K562 (cell line): ENCODE data around the gene HOXD13. TPM values are rescaled to one million over a fixed set of nuclear protein-coding genes. Genes with fewer than 3 reads are reported as not detected.
A peak's percentile ranks its signal among the peaks of the same experiment; 100 is the strongest.

Experiments
- ATAC-seq: fragments of 200-7000 bp; cut with Tn5 transposase; 3 replicates; pipeline ENCODE4 v1.9.1; 2020; ENCODE audit warnings: moderate library complexity
- BruUV-seq: library from RNA; stranded (reverse); fragments of 400-500 nt; replicated peaks from 2 replicates; lab custom pipeline; 2021; lab: Mats Ljungman, UMichigan
- CTCF ChIA-PET: fragments of 300-600 bp; formaldehyde crosslinking; extraction: SDS; loops from one replicate; lab custom pipeline; 2021; ENCODE audit warnings: low intra/inter-chr PET ratio; lab: Yijun Ruan, JAX
- POLR2A ChIA-PET: fragments of 300-600, 350-650 bp; sonication (Branson Sonifier 250); formaldehyde crosslinking; extraction: SDS; loops from one replicate; lab custom pipeline; 2021; ENCODE audit warnings: antibody characterized with exemption, inconsistent platforms; lab: Yijun Ruan, JAX
- DNase-seq, 4 experiments: peaks; one replicate each; pipeline versions ENCODE4 v3.0.0 to v3.0.0-alpha.2; 2011 to 2018; ENCODE audit warnings: low spot score in 3 of 4, mixed read lengths in 3 of 4; ENCODE audit errors: extremely low read depth in 1 of 4
- FAIRE-seq: peaks from 2 replicates; lab custom pipeline; 2011; peaks lifted over from hg19 to GRCh38; lab: Jason Lieb, UNC
- H2AFZ ChIP-seq: 2 replicates; pipeline ENCODE4 v1.6.0; 2011; ENCODE audit warnings: low read depth, low read length, control low read depth, inconsistent platforms
- H3K27ac ChIP-seq: fragments of 200-600 bp; 3 replicates; pipeline ENCODE4 v1.8.0; 2011; ENCODE audit warnings: low read depth, mild to moderate bottlenecking, control low read depth, inconsistent platforms, low read length, moderate library complexity, mixed read lengths; ENCODE audit errors: extremely low read depth
- H3K27me3 ChIP-seq, 2 experiments: fragments of 300-600 bp in 1 of 2; 2 replicates in 1 of 2; 3 replicates in 1 of 2; pipeline versions ENCODE4 v1.6.0 to v1.8.0; 2011; ENCODE audit warnings: inconsistent platforms in 2 of 2, low read length in 2 of 2, mild to moderate bottlenecking in 1 of 2, mixed read lengths in 1 of 2, moderate library complexity in 1 of 2; ENCODE audit not compliant: control insufficient read depth in 2 of 2, insufficient read depth in 2 of 2
- H3K36me3 ChIP-seq: fragments of 300-600 bp; 3 replicates; pipeline ENCODE4 v1.8.0; 2011; ENCODE audit warnings: mild to moderate bottlenecking, low read length, inconsistent platforms; ENCODE audit not compliant: control insufficient read depth, insufficient read depth
- H3K4me1 ChIP-seq, 2 experiments: fragments of 200-600 bp in 1 of 2; replicated peaks in 1 of 2; 2 replicates in 1 of 2; 3 replicates in 1 of 2; pipeline versions ENCODE4 v1.5.1 to v1.8.0; 2011; ENCODE audit warnings: inconsistent platforms in 2 of 2, low read length in 2 of 2, mild to moderate bottlenecking in 1 of 2, mixed read lengths in 1 of 2, moderate library complexity in 1 of 2; ENCODE audit not compliant: control insufficient read depth in 2 of 2, insufficient read depth in 2 of 2
- H3K4me2 ChIP-seq: 2 replicates; pipeline ENCODE4 v1.6.1; 2011; ENCODE audit warnings: low read length, control low read depth, inconsistent platforms, mixed read lengths; ENCODE audit not compliant: insufficient read depth
- H3K4me3 ChIP-seq: fragments of 200-600 bp; sonication (generic), shearing (Covaris generic); 2 replicates; pipeline ENCODE4 v1.5.1; 2016; ENCODE audit warnings: control low read depth, inconsistent platforms
- H3K79me2 ChIP-seq: fragments of 200-600 bp; 3 replicates; pipeline ENCODE4 v1.8.0; 2011; ENCODE audit warnings: low read length, inconsistent platforms; ENCODE audit not compliant: control insufficient read depth, insufficient read depth
- H3K9ac ChIP-seq, 2 experiments: 2 replicates each; pipeline versions ENCODE4 v1.6.0 to v1.6.1; 2011; ENCODE audit warnings: low read depth in 2 of 2, low read length in 2 of 2, control low read depth in 1 of 2, inconsistent platforms in 1 of 2, mild to moderate bottlenecking in 1 of 2, mixed read lengths in 1 of 2; ENCODE audit not compliant: insufficient read depth in 1 of 2
- H3K9me1 ChIP-seq: one replicate; pipeline ENCODE4 v1.6.0; 2011; ENCODE audit warnings: inconsistent platforms, mild to moderate bottlenecking, low read length, moderate library complexity; ENCODE audit not compliant: control insufficient read depth, insufficient read depth
- H3K9me3 ChIP-seq: replicated peaks from 2 replicates; pipeline ENCODE4 v1.5.1; 2011; ENCODE audit warnings: low read depth, low read length, inconsistent platforms; ENCODE audit not compliant: control insufficient read depth, insufficient read depth
- H4K20me1 ChIP-seq: replicated peaks from 2 replicates; pipeline ENCODE4 v1.6.1; 2011; ENCODE audit warnings: low read length, inconsistent platforms, mixed read lengths; ENCODE audit not compliant: control insufficient read depth, insufficient read depth
- CHD4 ChIP-seq: fragments of 200-600 bp; sonication (generic); IDR thresholded peaks from 3 replicates; pipeline ENCODE4 v1.6.1; 2012; ENCODE audit warnings: low read depth, mild to moderate bottlenecking, mixed read lengths, low read length, inconsistent platforms; ENCODE audit not compliant: insufficient read depth, insufficient replicate concordance, poor library complexity, severe bottlenecking
- SPI1 ChIP-seq: IDR thresholded peaks from 2 replicates; pipeline ENCODE4 v1.6.1; 2011; ENCODE audit warnings: low read depth, low read length, control low read depth, borderline replicate concordance
- WGBS: fragments of 100-300 bp; shearing (Covaris generic); methylation state at CpG from one replicate; pipeline ENCODE4 v1.1.6; 2016; ENCODE audit warnings: low coverage, mixed read lengths; ENCODE audit not compliant: insufficient coverage; ENCODE audit errors: missing lambda C conversion rate; 5-methylcytosine and 5-hydroxymethylcytosine counted together
- in situ Hi-C: fragments of 300-500 bp; cut with MboI; formaldehyde crosslinking; loops from 4 replicates; pipeline ENCODE4 v1.15.0; 2018; ENCODE audit warnings: inconsistent platforms, mixed read lengths
- intact Hi-C: fragments of 100-400 bp; cut with micrococcal nuclease; formaldehyde crosslinking; loops from 2 replicates; pipeline ENCODE4 v1.14.2; 2022
- polyA plus RNA-seq, 8 experiments: library from polyadenylated mRNA; depleted of rRNA in 4 of 8; stranded (reverse) in 5 of 8; unstranded in 3 of 8; fragments of >200 nt; fragmentation: Nextera tagmentation in 2 of 8; fragmentation: Illumina TruSeq in 1 of 8; extraction: Ambion mirVana in 2 of 8; extraction: Trizol in 1 of 8; gene quantifications; 2 replicates each; pipeline versions ENCODE4 v1.2.1 to v1.2.3, GENCODE V29; 2011 to 2014; ENCODE audit warnings: inconsistent platforms in 1 of 8, missing spikeins in 1 of 8
- total RNA-seq, 7 experiments: library from RNA; depleted of rRNA in 6 of 7; stranded (reverse); fragments of >200 nt in 6 of 7; fragmentation: Illumina TruSeq in 2 of 7; extraction: Trizol in 2 of 7; gene quantifications; 2 replicates each; pipeline versions ENCODE4 v1.2.1 to v1.2.3, GENCODE V29; 2011 to 2021; ENCODE audit warnings: low replicate concordance in 1 of 7

The HOXD13 gene
- total and polyA plus RNA-seq, 9 of the 15 experiments (the other 6 are each of a cell fraction or from before 2014, with no cell fraction given): 0.03 to 0.04 TPM; not detected in 7

- TF ChIP-seq CHD4 (no peak), SPI1 (peak; percentile 67)
- intact Hi-C loops (loop anchor here (10.0 kb wide), 1 partner anchor 207 kb away; no protein-coding TSS in a partner anchor), in situ Hi-C loops (loop anchor here (10.0 kb wide), 1 partner anchor 387 kb away; no protein-coding TSS in a partner anchor)
- FAIRE-seq: no peak
- H3K79me2 ChIP-seq: no peaks in the 10 kb centered on the region
- H3K9me1 ChIP-seq: peaks cover 3% of the 10 kb centered on the region
- no peak overlapping the region for H3K9ac ChIP-seq
- H2AFZ ChIP-seq: 0 out of 2 replicates have a peak overlapping the region, but pooled peaks have one; percentile 4
- H3K36me3 ChIP-seq: no peaks in the 10 kb centered on the region
- H3K4me3 ChIP-seq: no peak overlapping the region
- H3K4me1 ChIP-seq: peaks cover 3 to 26% of the 10 kb centered on the region in 2 experiments; a peak in 2 of 5 replicates
- WGBS: 15% methylated on average over 52 of the region's 58 CpGs
- H3K4me2 ChIP-seq: no peak overlapping the region
- no TSS peak for BruUV-seq
- no peak overlapping the region for H3K27ac ChIP-seq
- ATAC-seq: no peak
- DNase-seq: no peak
- H3K27me3 ChIP-seq: peaks cover 79 to 80% of the 10 kb centered on the region in 2 experiments
- H4K20me1 ChIP-seq: no peaks in the 10 kb centered on the region; the same call in 1 of the 2 replicates
- no peaks in the 10 kb centered on the region for H3K9me3 ChIP-seq
- ChIA-PET CTCF (interaction anchor here (0.6 kb wide), 1 partner anchor 812 kb away, joined by 3 read pairs; no protein-coding TSS in a partner anchor), POLR2A (interaction anchor here (0.5 to 1.2 kb wide), 5 partner anchors 13 to 1193 kb away, joined by 3 to 4 read pairs (median 3); no protein-coding TSS in a partner anchor)
These were observed 20.9 kb upstream of the HOXD13 start for GRCh38 chr2:176071330-176072291.
